Endothelial cell of umbilical vein (primary cell): ENCODE results near the gene REEP5. TPM values are rescaled to one million over a fixed set of nuclear protein-coding genes. Genes with fewer than 3 reads are reported as not detected.

Experiments used
- BruUV-seq: library from RNA; stranded (reverse); fragments of 400-500 nt; replicated peaks from 2 replicates; lab custom pipeline; 2021; lab: Mats Ljungman, UMichigan
- CTCF ChIA-PET: fragments of 300-600, 350-600 bp; sonication (Branson Sonifier 250); formaldehyde crosslinking; loops from one replicate; lab custom pipeline; 2021; ENCODE audit warnings: antibody characterized with exemption, inconsistent platforms; lab: Charles Lee
- POLR2A ChIA-PET: fragments of 300-600, 350-600 bp; sonication (Branson Sonifier 250); formaldehyde crosslinking; loops from one replicate; lab custom pipeline; 2021; ENCODE audit warnings: antibody characterized with exemption, inconsistent platforms; lab: Charles Lee
- DNase-seq: peaks from one replicate; pipeline ENCODE4 v3.0.0-alpha.2; 2011; ENCODE audit warnings: low read depth, low spot score
- FAIRE-seq: peaks from 2 replicates; lab custom pipeline; 2011; peaks lifted over from hg19 to GRCh38; lab: Jason Lieb, UNC
- H2AFZ ChIP-seq: 2 replicates; pipeline ENCODE4 v1.6.0; 2012; ENCODE audit warnings: low read depth, low read length, control low read depth, inconsistent platforms
- H3K27ac ChIP-seq: 2 replicates; pipeline ENCODE4 v1.5.1; 2011; ENCODE audit warnings: low read depth, mild to moderate bottlenecking, control low read depth, low read length, moderate library complexity; ENCODE audit not compliant: insufficient read depth
- H3K27me3 ChIP-seq, 2 experiments: 2 replicates each; pipeline versions ENCODE4 v1.6.0 to v1.6.1; 2011; ENCODE audit warnings: low read length in 2 of 2, mixed read lengths in 1 of 2; ENCODE audit not compliant: control insufficient read depth in 2 of 2, insufficient read depth in 2 of 2
- H3K36me3 ChIP-seq, 2 experiments: 2 replicates in 1 of 2; 3 replicates in 1 of 2; pipeline ENCODE4 v1.5.1; 2011; ENCODE audit warnings: low read length in 2 of 2, mild to moderate bottlenecking in 1 of 2, moderate library complexity in 1 of 2; ENCODE audit not compliant: control insufficient read depth in 2 of 2, insufficient read depth in 2 of 2; ENCODE audit errors: extremely low read depth in 1 of 2
- H3K4me1 ChIP-seq: 3 replicates; pipeline ENCODE4 v1.5.1; 2011; ENCODE audit warnings: mild to moderate bottlenecking, low read length; ENCODE audit not compliant: control insufficient read depth, insufficient read depth; ENCODE audit errors: extremely low read depth
- H3K4me2 ChIP-seq: 2 replicates; pipeline ENCODE4 v1.6.1; 2011; ENCODE audit warnings: low read length, control low read depth, mixed read lengths; ENCODE audit not compliant: insufficient read depth
- H3K4me3 ChIP-seq, 3 experiments: fragments of 200-600 bp in 1 of 3; sonication (generic), shearing (Covaris generic) in 1 of 3; replicated peaks in 1 of 3; 2 replicates each; pipeline ENCODE4 v1.5.1; 2011 to 2016; ENCODE audit warnings: control low read depth in 3 of 3, low read length in 3 of 3, mild to moderate bottlenecking in 2 of 3, inconsistent platforms in 1 of 3, low read depth in 1 of 3, moderate library complexity in 1 of 3; ENCODE audit not compliant: insufficient read depth in 1 of 3
- H3K79me2 ChIP-seq: 2 replicates; pipeline ENCODE4 v1.6.0; 2012; ENCODE audit warnings: low read length, inconsistent platforms; ENCODE audit not compliant: control insufficient read depth, insufficient read depth
- H3K9ac ChIP-seq: replicated peaks from 2 replicates; pipeline ENCODE3; 2011; ENCODE audit warnings: low read length, control low read depth; ENCODE audit not compliant: insufficient read depth; ENCODE audit errors: extremely low read depth
- H3K9me1 ChIP-seq: replicated peaks from 3 replicates; pipeline ENCODE4 v1.6.0; 2011; ENCODE audit warnings: mild to moderate bottlenecking, low read length; ENCODE audit not compliant: control insufficient read depth, insufficient read depth; ENCODE audit errors: extremely low read depth
- H3K9me3 ChIP-seq: replicated peaks from 2 replicates; pipeline ENCODE4 v1.5.1; 2012; ENCODE audit warnings: low read length, inconsistent platforms; ENCODE audit not compliant: control insufficient read depth, insufficient read depth
- H4K20me1 ChIP-seq: replicated peaks from 2 replicates; pipeline ENCODE3; 2011; ENCODE audit warnings: mild to moderate bottlenecking, low read length; ENCODE audit not compliant: control insufficient read depth, insufficient read depth; ENCODE audit errors: extremely low read depth
- EZH2 ChIP-seq: IDR thresholded peaks from 2 replicates; pipeline ENCODE4 v1.6.1; 2012; ENCODE audit warnings: borderline replicate concordance, low read depth, mild to moderate bottlenecking, moderate library complexity, low read length, inconsistent platforms; ENCODE audit not compliant: severe bottlenecking
- FOS ChIP-seq: IDR thresholded peaks from 2 replicates; pipeline ENCODE4 v1.6.1; 2011; ENCODE audit warnings: mild to moderate bottlenecking, low read length, moderate library complexity, borderline replicate concordance; ENCODE audit not compliant: insufficient read depth
- GATA2 ChIP-seq: IDR thresholded peaks from 2 replicates; pipeline ENCODE4 v1.7.0; 2011; ENCODE audit warnings: low read depth, mild to moderate bottlenecking, moderate library complexity, mixed read lengths, low read length; ENCODE audit not compliant: insufficient read length, insufficient read depth
- JUN ChIP-seq: IDR thresholded peaks from 2 replicates; pipeline ENCODE4 v1.6.1; 2011; ENCODE audit warnings: borderline replicate concordance, low read depth; ENCODE audit not compliant: insufficient read length, insufficient read depth
- MYC ChIP-seq: IDR thresholded peaks from one replicate; pipeline ENCODE4 v1.6.1; 2011; ENCODE audit warnings: mild to moderate bottlenecking, low read depth, low read length
- POLR2A ChIP-seq: IDR thresholded peaks from 2 replicates; pipeline ENCODE4 v1.6.1; 2012; ENCODE audit warnings: low read depth, mild to moderate bottlenecking, control low read depth, low read length
- POLR2AphosphoS5 ChIP-seq: IDR thresholded peaks from 2 replicates; pipeline ENCODE4 v1.6.1; 2012; ENCODE audit warnings: low read depth, mild to moderate bottlenecking, control low read depth, low read length, moderate library complexity; ENCODE audit not compliant: insufficient read depth
- dilution Hi-C: fragments of 300-500 bp; cut with MboI; formaldehyde crosslinking; loops from one replicate; pipeline ENCODE4 v1.15.0; 2019; ENCODE audit warnings: low sequenced_read_pairs; ENCODE audit not compliant: extremely low pct_ligation_motif_present
- intact Hi-C: fragments of 100-400 bp; cut with micrococcal nuclease; formaldehyde crosslinking; loops from one replicate; pipeline ENCODE4 v1.10.0; 2022
- polyA plus RNA-seq, 4 experiments: library from polyadenylated mRNA; depleted of rRNA in 3 of 4; stranded (reverse) in 3 of 4; unstranded in 1 of 4; fragments of >200 nt; gene quantifications; 2 replicates each; pipeline versions ENCODE4 v1.2.1 to v1.2.3, GENCODE V29; 2011 to 2012; ENCODE audit warnings: missing spikeins in 1 of 4
- total RNA-seq: library from RNA; stranded (reverse); gene quantifications from 2 replicates; pipeline ENCODE4 v1.2.3, GENCODE V29; 2021
- TF ChIP-seq, protein P1 (sequence below): IDR thresholded peaks from 2 replicates; pipeline ENCODE4 v1.6.1; 2011; ENCODE audit not compliant: insufficient read depth, insufficient read length
- TF ChIP-seq, protein P2 (sequence below), 2 donors: IDR thresholded peaks; 1 replicate in 1 of 2; 2 replicates in 1 of 2; pipeline ENCODE4 v1.5.1; 2011; ENCODE audit warnings: low read length in 2 of 2, mild to moderate bottlenecking in 2 of 2, moderate library complexity in 2 of 2, control low read depth in 1 of 2, inconsistent platforms in 1 of 2, low read depth in 1 of 2; ENCODE audit not compliant: insufficient read depth in 1 of 2; ENCODE audit errors: extremely low read depth in 1 of 2

Gene REEP5
- total and polyA plus RNA-seq, 2 donors (not counting 3 experiments of a cell fraction or from before 2014, with no cell fraction given): 98.0 to 163 TPM

DNA sequence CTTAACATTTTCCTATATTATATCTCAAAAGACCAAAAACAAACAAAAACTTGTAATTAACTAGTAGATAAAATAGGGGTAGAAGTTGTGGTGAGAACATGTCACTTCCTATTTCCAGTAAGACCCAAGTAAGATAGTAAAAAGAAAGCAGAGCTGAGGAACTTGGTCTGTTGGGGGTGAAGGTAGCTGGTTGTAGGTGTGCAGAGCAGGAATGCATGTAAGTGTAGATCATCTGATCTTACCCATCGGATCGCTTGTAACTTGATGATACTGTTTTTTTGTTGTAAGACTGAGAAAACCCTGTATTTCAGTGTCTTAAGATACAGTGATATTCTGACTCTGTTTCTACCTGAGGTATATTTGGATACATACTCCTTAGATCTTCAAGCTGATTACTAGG lies 55.3 kb downstream of the REEP5 start:
- H4K20me1 ChIP-seq: no peaks in the 10 kb centered on the region
- H3K27ac ChIP-seq: no peak overlapping the region
- no peak overlapping the region for H3K4me2 ChIP-seq
- intact Hi-C loops: no loop called here
- H3K4me3 ChIP-seq: no peak overlapping the region
- H3K9ac ChIP-seq: no peak overlapping the region
- H3K79me2 ChIP-seq: peaks cover 29% of the 10 kb centered on the region
- ChIA-PET CTCF (interaction anchor here (1.7 kb wide), 1 partner anchor 55 kb away, joined by 3 read pairs; the partner anchor contains the start of gene REEP5), POLR2A (no interaction called here)
- FAIRE-seq: no peak
- TF ChIP-seq, protein P1, sequence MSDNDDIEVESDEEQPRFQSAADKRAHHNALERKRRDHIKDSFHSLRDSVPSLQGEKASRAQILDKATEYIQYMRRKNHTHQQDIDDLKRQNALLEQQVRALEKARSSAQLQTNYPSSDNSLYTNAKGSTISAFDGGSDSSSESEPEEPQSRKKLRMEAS: no peak
- TF ChIP-seq POLR2AphosphoS5 (no peak), EZH2 (no peak), MYC (no peak), JUN (no peak), POLR2A (no peak), GATA2 (no peak), FOS (no peak)
- TF ChIP-seq, protein P2, sequence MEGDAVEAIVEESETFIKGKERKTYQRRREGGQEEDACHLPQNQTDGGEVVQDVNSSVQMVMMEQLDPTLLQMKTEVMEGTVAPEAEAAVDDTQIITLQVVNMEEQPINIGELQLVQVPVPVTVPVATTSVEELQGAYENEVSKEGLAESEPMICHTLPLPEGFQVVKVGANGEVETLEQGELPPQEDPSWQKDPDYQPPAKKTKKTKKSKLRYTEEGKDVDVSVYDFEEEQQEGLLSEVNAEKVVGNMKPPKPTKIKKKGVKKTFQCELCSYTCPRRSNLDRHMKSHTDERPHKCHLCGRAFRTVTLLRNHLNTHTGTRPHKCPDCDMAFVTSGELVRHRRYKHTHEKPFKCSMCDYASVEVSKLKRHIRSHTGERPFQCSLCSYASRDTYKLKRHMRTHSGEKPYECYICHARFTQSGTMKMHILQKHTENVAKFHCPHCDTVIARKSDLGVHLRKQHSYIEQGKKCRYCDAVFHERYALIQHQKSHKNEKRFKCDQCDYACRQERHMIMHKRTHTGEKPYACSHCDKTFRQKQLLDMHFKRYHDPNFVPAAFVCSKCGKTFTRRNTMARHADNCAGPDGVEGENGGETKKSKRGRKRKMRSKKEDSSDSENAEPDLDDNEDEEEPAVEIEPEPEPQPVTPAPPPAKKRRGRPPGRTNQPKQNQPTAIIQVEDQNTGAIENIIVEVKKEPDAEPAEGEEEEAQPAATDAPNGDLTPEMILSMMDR (IDR thresholded peaks at IDR 0.05; ENCODE audit: extremely low read depth in 1 of 2, insufficient read depth in 1 of 2, low read depth in 1 of 2, low read length in 2 of 2): no peak
- H3K9me3 ChIP-seq: no peaks in the 10 kb centered on the region
- peaks cover 21 to 25% of the 10 kb centered on the region in 2 experiments for H3K36me3 ChIP-seq
- peaks cover 14% of the 10 kb centered on the region for H3K4me1 ChIP-seq
- BruUV-seq: no TSS peak
- H3K9me1 ChIP-seq: no peaks in the 10 kb centered on the region
- dilution Hi-C loops: no loop called here
- H3K27me3 ChIP-seq: no peaks in the 10 kb centered on the region
- no peak for DNase-seq
- H2AFZ ChIP-seq: no peak overlapping the region
